Psoas muscle (tissue), 8 donors: ENCODE measurements around the gene TOGARAM2. TPM values are rescaled to one million over a fixed set of nuclear protein-coding genes. Genes with fewer than 3 reads are reported as not detected.

ENCODE experiments used
- ATAC-seq, 4 donors: fragments of 200-7000 bp; cut with Tn5 transposase; one replicate each; pipeline ENCODE4 v1.9.1; 2020; ENCODE audit warnings: moderate library complexity in 3 of 4, mild to moderate bottlenecking in 2 of 4
- DNase-seq, 2 donors: peaks; one replicate each; pipeline ENCODE4 v3.0.0-alpha.2; 2020
- H3K27ac ChIP-seq: fragments of 200-600 bp; one replicate; pipeline ENCODE4 v1.8.0; 2022
- H3K27me3 ChIP-seq, 3 donors: fragments of 200-600 bp in 1 of 3; one replicate each; pipeline versions ENCODE4 v1.6.1 to v1.8.0; 2013 to 2022; ENCODE audit warnings: low read length in 2 of 3, mild to moderate bottlenecking in 2 of 3, moderate library complexity in 1 of 3; ENCODE audit not compliant: insufficient read depth in 3 of 3
- H3K36me3 ChIP-seq, 2 donors: fragments of 200-600 bp in 1 of 2; one replicate each; pipeline versions ENCODE4 v1.6.1 to v1.8.0; 2013 to 2022; ENCODE audit warnings: low read depth in 1 of 2, mild to moderate bottlenecking in 1 of 2, moderate library complexity in 1 of 2; ENCODE audit not compliant: insufficient read depth in 1 of 2
- H3K4me1 ChIP-seq: fragments of 200-600 bp; one replicate; pipeline ENCODE4 v1.8.0; 2022
- H3K4me3 ChIP-seq: fragments of 200-600 bp; one replicate; pipeline ENCODE4 v1.8.0; 2022; ENCODE audit warnings: mild to moderate bottlenecking
- H3K9me3 ChIP-seq: fragments of 200-600 bp; one replicate; pipeline ENCODE4 v1.8.0; 2022
- WGBS, 3 donors: extraction: QIAGEN DNeasy Blood & Tissue Kit; methylation state at CpG; one replicate each; pipeline versions ENCODE4 v1.1.6 to v1.1.7; 2013; 5-methylcytosine and 5-hydroxymethylcytosine counted together
- intact Hi-C, 2 donors: fragments of 100-400 bp; cut with DNase I; formaldehyde crosslinking; loops; one replicate each; pipeline versions ENCODE4 v1.11.0 to v1.14.2; 2022
- polyA plus RNA-seq, 3 donors: library from polyadenylated mRNA; stranded (reverse); fragments of 200-250 nt; gene quantifications; one replicate each; pipeline ENCODE4 v1.2.3, GENCODE V29; 2013
- total RNA-seq, 4 donors: library from RNA; stranded (reverse); fragmentation: NEBNext Ultra II Directional in 2 of 4; extraction: Animal tissue kit (Norgen Biotek cat#: 25700) in 2 of 4; gene quantifications; one replicate each; pipeline versions ENCODE4 v1.2.1 to v1.2.4, GENCODE V29; 2021 to 2023
- TF ChIP-seq, protein P1 (sequence below): fragments of 200-600 bp; IDR thresholded peaks from one replicate; pipeline ENCODE4 v1.8.0; 2022; ENCODE audit warnings: antibody characterized with exemption
- donor health status: healthy with polysubstance abuse.
- donor health status: DM: no; HTN: no; CAD: no; lungs with moderate emphysema.
- donor health status: Bipolar disorder and iron deficiency.
- donor health status: healthy.
- donor health status: DM: yes; HTN: yes; CAD: no.
- donor health status: DM: no; HTN: no; CAD: no.
- donor health status: DM: no; HTN: no; CAD: no.
- donor health status: DM: yes; HTN: yes; CAD: no.

The TOGARAM2 gene
- total and polyA plus RNA-seq, 7 donors = 2.2 to 98.4 (median 28.6) TPM

GRCh38 chr2:28951910-28952835, 28.9 kb upstream of the TOGARAM2 start:
- Histone ChIP-seq H3K4me3 (no peak overlapping the region), H3K27me3 (no peaks in the 10 kb centered on the region), H3K27ac (peak overlapping the region; percentile 53), H3K9me3 (no peaks in the 10 kb centered on the region), H3K36me3 (peaks cover 0 to 24% of the 10 kb centered on the region in 2 donors), H3K4me1 (peaks cover 23% of the 10 kb centered on the region)
- intact Hi-C loops = no loop called here
- DNase-seq (peak; percentile 50 to 81), ATAC-seq (peak; percentile 35 to 90 (median 89))
- TF ChIP-seq, protein P1, sequence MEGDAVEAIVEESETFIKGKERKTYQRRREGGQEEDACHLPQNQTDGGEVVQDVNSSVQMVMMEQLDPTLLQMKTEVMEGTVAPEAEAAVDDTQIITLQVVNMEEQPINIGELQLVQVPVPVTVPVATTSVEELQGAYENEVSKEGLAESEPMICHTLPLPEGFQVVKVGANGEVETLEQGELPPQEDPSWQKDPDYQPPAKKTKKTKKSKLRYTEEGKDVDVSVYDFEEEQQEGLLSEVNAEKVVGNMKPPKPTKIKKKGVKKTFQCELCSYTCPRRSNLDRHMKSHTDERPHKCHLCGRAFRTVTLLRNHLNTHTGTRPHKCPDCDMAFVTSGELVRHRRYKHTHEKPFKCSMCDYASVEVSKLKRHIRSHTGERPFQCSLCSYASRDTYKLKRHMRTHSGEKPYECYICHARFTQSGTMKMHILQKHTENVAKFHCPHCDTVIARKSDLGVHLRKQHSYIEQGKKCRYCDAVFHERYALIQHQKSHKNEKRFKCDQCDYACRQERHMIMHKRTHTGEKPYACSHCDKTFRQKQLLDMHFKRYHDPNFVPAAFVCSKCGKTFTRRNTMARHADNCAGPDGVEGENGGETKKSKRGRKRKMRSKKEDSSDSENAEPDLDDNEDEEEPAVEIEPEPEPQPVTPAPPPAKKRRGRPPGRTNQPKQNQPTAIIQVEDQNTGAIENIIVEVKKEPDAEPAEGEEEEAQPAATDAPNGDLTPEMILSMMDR = no peak
- 28 to 44% (median 28%) methylated on average over 13 of the region's 13 CpGs for WGBS, 3 donors

DNA sequence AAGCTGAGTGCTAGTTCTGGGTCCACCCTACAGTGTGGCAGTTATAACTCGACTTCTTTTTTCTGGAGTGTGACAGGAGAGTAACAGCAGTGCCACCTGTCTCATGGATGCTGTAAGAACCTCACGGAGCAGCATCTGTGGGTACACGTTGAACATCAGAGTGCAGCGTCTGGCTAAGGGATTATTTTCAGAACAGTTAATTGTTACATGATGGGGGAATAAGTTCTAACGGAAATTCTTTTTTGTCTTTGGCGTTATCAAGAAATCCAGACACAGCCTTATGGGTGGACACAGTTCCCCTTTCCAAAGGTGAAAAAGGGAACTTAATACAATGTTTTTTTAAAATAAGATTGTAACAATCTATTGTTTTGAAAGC, 28.3 kb upstream of the TOGARAM2 start:
- TF ChIP-seq, protein P1 = peak; percentile 12
- 21 to 43% (median 24%) methylated on average over 6 of the region's 6 CpGs for WGBS, 3 donors

DNA sequence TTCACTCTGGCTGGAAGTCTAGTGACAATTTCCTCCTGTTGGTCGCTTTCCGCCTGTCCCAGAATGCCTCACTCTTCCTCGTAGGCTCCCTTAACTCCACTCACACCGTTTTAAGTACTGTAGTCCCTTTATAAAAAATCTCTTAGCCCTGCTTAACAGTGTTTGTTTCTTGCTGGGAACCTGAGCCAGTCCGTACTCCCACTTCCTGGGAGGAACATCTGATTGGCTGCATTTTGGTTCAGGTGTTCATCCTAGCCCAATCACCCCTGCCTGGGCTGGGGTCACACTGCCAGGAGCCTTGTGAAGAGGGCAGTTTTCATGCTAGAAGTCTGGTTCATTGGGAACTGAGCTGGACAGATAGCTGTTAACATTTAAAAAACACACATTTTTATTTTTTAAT, 25.6 kb upstream of the TOGARAM2 start:
- Histone ChIP-seq H3K27ac (no peak overlapping the region), H3K4me1 (peaks cover 27% of the 10 kb centered on the region), H3K4me3 (no peak overlapping the region), H3K36me3 (no peaks in the 10 kb centered on the region), H3K27me3 (no peaks in the 10 kb centered on the region), H3K9me3 (no peaks in the 10 kb centered on the region)
- 57 to 62% (median 60%) methylated on average over 5 of the region's 5 CpGs for WGBS, 3 donors
- intact Hi-C loops = loop anchor here in 1 of 2 donors (5.0 kb wide), 1 partner anchor 1117 kb away; no protein-coding TSS in a partner anchor
- no peak for ATAC-seq
- DNase-seq = no peak
- TF ChIP-seq, protein P1 = no peak

More for the DNA sequence above, 28.3 kb upstream of the TOGARAM2 start:
- Histone ChIP-seq H3K27me3 (no peaks in the 10 kb centered on the region), H3K36me3 (peaks cover 0 to 18% of the 10 kb centered on the region in 2 donors), H3K4me3 (no peak overlapping the region), H3K27ac (peak overlapping the region; percentile 53), H3K9me3 (no peaks in the 10 kb centered on the region), H3K4me1 (peaks cover 23% of the 10 kb centered on the region)
- intact Hi-C loops = no loop called here
- no peak for DNase-seq
- peak; percentile 67 to 78 (median 76) for ATAC-seq

- H3K27me3 ChIP-seq = no peaks in the 10 kb centered on the region
- ATAC-seq (no peak), DNase-seq (no peak)
- peaks cover 21% of the 10 kb centered on the region for H3K4me1 ChIP-seq
- no peak overlapping the region for H3K27ac ChIP-seq
- intact Hi-C loops = loop anchor here in 1 of 2 donors (5.0 kb wide), 1 partner anchor 1116 kb away; no protein-coding TSS in a partner anchor
- no peaks in the 10 kb centered on the region for H3K9me3 ChIP-seq
- WGBS, 3 donors = 11 to 32% (median 27%) methylated on average over 11 of the region's 11 CpGs
- no peaks in the 10 kb centered on the region for H3K36me3 ChIP-seq
- TF ChIP-seq, protein P1 = no peak
- no peak overlapping the region for H3K4me3 ChIP-seq
Measured at GRCh38 chr2:28956415-28956826, 24.7 kb upstream of the TOGARAM2 start.
